Measurements from ENCODE around the gene DNAH1.

DNA sequence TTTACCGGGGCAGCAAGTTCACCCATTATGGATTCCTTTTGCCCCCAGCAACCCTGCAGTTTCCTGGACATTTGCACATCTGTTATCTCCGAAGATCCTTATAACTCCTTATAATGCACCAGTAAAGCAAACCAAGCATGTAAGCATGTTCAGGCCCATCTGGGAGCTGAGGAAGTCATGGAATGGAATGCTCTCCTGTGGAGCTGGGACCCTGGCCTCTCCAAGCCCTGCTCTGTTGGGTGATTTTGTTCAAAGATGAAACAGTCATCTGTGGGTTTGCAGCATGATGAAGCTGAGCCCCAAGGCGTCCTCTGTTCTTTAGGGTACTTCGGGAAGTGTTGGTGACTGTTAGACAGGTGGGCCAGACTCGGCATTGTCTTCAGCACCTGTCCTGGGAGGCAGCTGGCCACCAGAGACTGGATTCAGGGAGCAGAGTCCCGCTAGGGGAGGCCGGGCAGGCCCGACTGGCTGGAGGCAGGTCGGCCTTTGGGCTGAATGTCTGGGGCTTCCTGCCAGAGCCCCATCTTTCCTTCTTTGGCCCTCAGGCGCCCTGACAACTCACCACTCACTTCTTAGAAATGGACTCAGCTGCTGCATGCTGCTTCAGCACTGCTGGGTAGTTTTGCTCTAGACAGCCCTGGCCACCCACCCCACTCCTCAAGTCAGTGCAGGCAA lies 3.9 kb downstream of the DNAH1 start:
- TF ChIP-seq POLR2A (IDR thresholded peaks at IDR 0.05): no peak
- TF ChIP-seq, protein P1, sequence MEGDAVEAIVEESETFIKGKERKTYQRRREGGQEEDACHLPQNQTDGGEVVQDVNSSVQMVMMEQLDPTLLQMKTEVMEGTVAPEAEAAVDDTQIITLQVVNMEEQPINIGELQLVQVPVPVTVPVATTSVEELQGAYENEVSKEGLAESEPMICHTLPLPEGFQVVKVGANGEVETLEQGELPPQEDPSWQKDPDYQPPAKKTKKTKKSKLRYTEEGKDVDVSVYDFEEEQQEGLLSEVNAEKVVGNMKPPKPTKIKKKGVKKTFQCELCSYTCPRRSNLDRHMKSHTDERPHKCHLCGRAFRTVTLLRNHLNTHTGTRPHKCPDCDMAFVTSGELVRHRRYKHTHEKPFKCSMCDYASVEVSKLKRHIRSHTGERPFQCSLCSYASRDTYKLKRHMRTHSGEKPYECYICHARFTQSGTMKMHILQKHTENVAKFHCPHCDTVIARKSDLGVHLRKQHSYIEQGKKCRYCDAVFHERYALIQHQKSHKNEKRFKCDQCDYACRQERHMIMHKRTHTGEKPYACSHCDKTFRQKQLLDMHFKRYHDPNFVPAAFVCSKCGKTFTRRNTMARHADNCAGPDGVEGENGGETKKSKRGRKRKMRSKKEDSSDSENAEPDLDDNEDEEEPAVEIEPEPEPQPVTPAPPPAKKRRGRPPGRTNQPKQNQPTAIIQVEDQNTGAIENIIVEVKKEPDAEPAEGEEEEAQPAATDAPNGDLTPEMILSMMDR (IDR thresholded peaks at IDR 0.05): no peak
